ENCODE results near the gene IPMK.

- TF ChIP-seq EZH2 (IDR thresholded peaks at IDR 0.05; ENCODE audit: insufficient read depth, low read length), result no peak
- TF ChIP-seq, protein P1, sequence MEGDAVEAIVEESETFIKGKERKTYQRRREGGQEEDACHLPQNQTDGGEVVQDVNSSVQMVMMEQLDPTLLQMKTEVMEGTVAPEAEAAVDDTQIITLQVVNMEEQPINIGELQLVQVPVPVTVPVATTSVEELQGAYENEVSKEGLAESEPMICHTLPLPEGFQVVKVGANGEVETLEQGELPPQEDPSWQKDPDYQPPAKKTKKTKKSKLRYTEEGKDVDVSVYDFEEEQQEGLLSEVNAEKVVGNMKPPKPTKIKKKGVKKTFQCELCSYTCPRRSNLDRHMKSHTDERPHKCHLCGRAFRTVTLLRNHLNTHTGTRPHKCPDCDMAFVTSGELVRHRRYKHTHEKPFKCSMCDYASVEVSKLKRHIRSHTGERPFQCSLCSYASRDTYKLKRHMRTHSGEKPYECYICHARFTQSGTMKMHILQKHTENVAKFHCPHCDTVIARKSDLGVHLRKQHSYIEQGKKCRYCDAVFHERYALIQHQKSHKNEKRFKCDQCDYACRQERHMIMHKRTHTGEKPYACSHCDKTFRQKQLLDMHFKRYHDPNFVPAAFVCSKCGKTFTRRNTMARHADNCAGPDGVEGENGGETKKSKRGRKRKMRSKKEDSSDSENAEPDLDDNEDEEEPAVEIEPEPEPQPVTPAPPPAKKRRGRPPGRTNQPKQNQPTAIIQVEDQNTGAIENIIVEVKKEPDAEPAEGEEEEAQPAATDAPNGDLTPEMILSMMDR (IDR thresholded peaks at IDR 0.05; ENCODE audit: insufficient read depth, low read depth, low read length), result no peak
These were observed 27.2 kb downstream of the IPMK start for GRCh38 chr10:58240531-58240930.
